GM18873 (cell line): ENCODE data around the gene PPT1.

Experiments used
- ATAC-seq: cut with Tn5 transposase; IDR thresholded peaks from one replicate; pipeline ENCODE4 v1.9.1; 2021; ENCODE audit warnings: mild to moderate bottlenecking, moderate library complexity, moderate number of reproducible peaks; ENCODE audit not compliant: unreplicated experiment, low FRiP score

The PPT1 gene

DNA sequence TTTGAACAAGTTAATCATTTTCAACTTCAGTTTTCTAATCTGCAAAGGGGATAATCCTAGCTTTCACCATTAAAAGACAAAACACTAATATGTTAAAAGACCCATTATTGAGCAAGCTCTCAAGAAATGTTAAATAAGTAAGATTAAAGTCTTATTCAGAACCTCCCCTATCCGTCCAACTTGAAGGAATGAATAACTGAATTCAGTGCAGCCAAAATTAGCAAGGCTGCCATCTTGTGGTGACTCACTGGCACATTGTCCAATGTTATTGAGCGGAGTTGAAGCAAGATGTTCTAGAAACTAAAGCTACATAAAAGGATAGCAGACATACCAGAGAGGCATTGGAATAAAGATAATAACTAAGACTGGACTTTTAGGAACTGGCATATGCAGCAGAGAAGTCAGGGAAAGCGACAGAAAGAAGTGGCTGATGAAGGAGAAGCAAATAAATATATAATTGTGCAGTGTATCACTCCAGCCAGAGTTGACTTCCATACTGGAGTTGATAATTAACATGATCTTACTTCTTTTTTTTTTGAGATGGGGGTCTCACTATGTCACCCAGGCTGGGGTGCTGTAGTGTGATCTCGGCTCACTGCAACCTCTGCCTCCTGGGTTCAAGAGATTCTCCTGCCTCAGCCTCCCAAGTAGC is 64.7 kb downstream of the PPT1 start:
- no peak for ATAC-seq

- ATAC-seq, result no peak
These were observed 66.4 kb downstream of the PPT1 start for GRCh38 chr1:40030528-40031135.

- no peak for ATAC-seq
These were observed 67.4 kb downstream of the PPT1 start for GRCh38 chr1:40029608-40030007.

- ATAC-seq, result no peak
These were observed 69.4 kb downstream of the PPT1 start for GRCh38 chr1:40027647-40028046.

- no peak for ATAC-seq
These were observed 72.4 kb downstream of the PPT1 start for GRCh38 chr1:40024671-40025070.

GRCh38 chr1:40023379-40023944 is 73.6 kb downstream of the PPT1 start:
- ATAC-seq, result no peak
